SK-N-SH treated with all-trans-retinoic acid at 6 μM for 48 hours (cell line): ENCODE results near the gene PPP2R5D.
A peak's percentile ranks its signal among the peaks of the same experiment; 100 is the strongest.

Experiments
- ATAC-seq: fragments of 200-7000 bp; cut with Tn5 transposase; 3 replicates; pipeline ENCODE4 v1.9.1; 2020; ENCODE audit warnings: mild to moderate bottlenecking, moderate library complexity
- BACH2 ChIP-seq: fragments of 250-450 bp; sonication (Bioruptor Pico); IDR thresholded peaks from 2 replicates; pipeline ENCODE4 v1.9.0; 2021; ENCODE audit warnings: mild to moderate bottlenecking, borderline replicate concordance
- CSDC2 ChIP-seq: fragments of 250-450 bp; sonication (Bioruptor Pico); IDR thresholded peaks from 2 replicates; pipeline ENCODE4 v1.5.0; 2020; ENCODE audit warnings: mild to moderate bottlenecking, moderate library complexity
- ESRRG ChIP-seq: fragments of 250-450 bp; sonication (Bioruptor Pico); IDR thresholded peaks from 2 replicates; pipeline ENCODE4 v1.6.1; 2021; ENCODE audit warnings: mild to moderate bottlenecking
- GLIS3 ChIP-seq: fragments of 250-450 bp; sonication (Bioruptor Pico); IDR thresholded peaks from 2 replicates; pipeline ENCODE4 v1.5.0; 2020; ENCODE audit warnings: mild to moderate bottlenecking, moderate library complexity
- ISL1 ChIP-seq: fragments of 250-450 bp; sonication (Bioruptor Pico); IDR thresholded peaks from 2 replicates; pipeline ENCODE4 v2.1.2; 2022; ENCODE audit warnings: mild to moderate bottlenecking, moderate library complexity
- PPARA ChIP-seq: fragments of 250-450 bp; sonication (Bioruptor Pico); IDR thresholded peaks from 2 replicates; pipeline ENCODE4 v1.5.0; 2020; ENCODE audit warnings: mild to moderate bottlenecking, borderline replicate concordance
- TCF4 ChIP-seq: fragments of 250-450 bp; sonication (Bioruptor Pico); IDR thresholded peaks from 2 replicates; pipeline ENCODE4 v1.8.0; 2021; ENCODE audit warnings: mild to moderate bottlenecking, moderate library complexity, borderline replicate concordance
- TOX ChIP-seq: fragments of 250-450 bp; sonication (Bioruptor Pico); IDR thresholded peaks from 2 replicates; pipeline ENCODE4 v1.8.0; 2021; ENCODE audit warnings: mild to moderate bottlenecking, moderate library complexity, borderline replicate concordance
- ZC3H10 ChIP-seq: fragments of 250-450 bp; sonication (Bioruptor Pico); IDR thresholded peaks from 2 replicates; pipeline ENCODE4 v1.5.1; 2021; ENCODE audit warnings: mild to moderate bottlenecking, moderate library complexity
- ZFP30 ChIP-seq: fragments of 450-650 bp; formaldehyde crosslinking; IDR thresholded peaks from 2 replicates; pipeline ENCODE4 v1.5.0; 2022; ENCODE audit warnings: mild to moderate bottlenecking, moderate library complexity
- ZNF565 ChIP-seq: fragments of 450-650 bp; formaldehyde crosslinking; conservative IDR thresholded peaks from 2 replicates; pipeline ENCODE4 v1.5.0; 2020; ENCODE audit warnings: low read depth, mild to moderate bottlenecking, moderate library complexity
- TF ChIP-seq, protein P1 (sequence below): fragments of 250-450 bp; sonication (Bioruptor Pico); IDR thresholded peaks from 2 replicates; pipeline ENCODE4 v1.5.1; 2021; ENCODE audit warnings: mild to moderate bottlenecking, moderate library complexity
- TF ChIP-seq, protein P2 (sequence below): fragments of 250-450 bp; sonication (Bioruptor Pico); IDR thresholded peaks from 2 replicates; pipeline ENCODE4 v1.5.1; 2020; ENCODE audit warnings: low read depth, mild to moderate bottlenecking, moderate library complexity
- TF ChIP-seq, protein P3 (sequence below): fragments of 250-450 bp; sonication (Bioruptor Pico); IDR thresholded peaks from 2 replicates; pipeline ENCODE4 v1.5.0; 2020; ENCODE audit warnings: mild to moderate bottlenecking, moderate library complexity
- TF ChIP-seq, protein P4 (sequence below): fragments of 250-450 bp; sonication (Bioruptor Pico); IDR thresholded peaks from 2 replicates; pipeline ENCODE4 v1.8.0; 2021; ENCODE audit warnings: low read depth, mild to moderate bottlenecking, moderate library complexity, borderline replicate concordance

Gene PPP2R5D

DNA sequence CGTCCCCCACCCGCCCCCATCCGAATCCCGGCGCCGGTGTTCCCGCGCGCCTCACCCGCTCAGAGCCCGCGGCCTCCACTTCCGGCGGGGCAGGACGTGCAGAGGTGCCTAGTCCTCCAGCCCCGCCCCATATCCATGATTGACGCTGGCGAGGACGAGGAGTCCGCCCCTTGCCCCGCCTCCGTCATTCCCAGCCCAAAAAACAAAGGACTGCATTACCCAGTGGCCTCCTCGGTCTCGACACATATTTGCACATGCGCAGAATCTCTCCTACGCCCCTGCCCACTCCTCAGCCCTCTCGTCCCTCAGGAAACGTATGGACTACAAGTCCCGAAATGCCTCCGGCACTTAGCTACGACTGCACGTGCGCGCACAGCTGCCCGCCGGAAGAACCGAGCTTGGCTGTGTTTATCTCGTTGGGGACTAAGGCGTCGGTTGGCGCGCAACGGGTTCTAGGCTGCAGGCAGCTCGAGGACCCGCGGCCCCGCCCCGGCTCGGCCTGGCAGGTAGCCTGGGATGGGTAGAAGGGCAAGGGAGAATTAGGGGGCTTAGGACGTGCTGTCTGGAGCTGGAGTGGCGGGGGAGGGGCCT, 29.6 kb downstream of the PPP2R5D start, which contains the start of the genes KLHDC3 and MEA1:
Gene KLHDC3 (plus strand): TSS at position 407 of the 591 bp plus-strand sequence. CDS start 2,944 bp downstream, outside the sequence.
Gene MEA1 (minus strand): TSS at position 104 of the 591 bp plus-strand sequence. CDS start 133 bp downstream, outside the sequence.
- peak; percentile 93 for ATAC-seq
- TF ChIP-seq ESRRG (CRISPR knock-in tag) = no peak
- TF ChIP-seq ISL1 (CRISPR knock-in tag) = no peak
- TF ChIP-seq GLIS3 (CRISPR knock-in tag) = no peak
- TF ChIP-seq ZNF565 = no peak
- TF ChIP-seq PPARA (CRISPR knock-in tag) = no peak

GRCh38 chr6:43014434-43014909, 30.1 kb downstream of the PPP2R5D start:
- peak; percentile 34 for ATAC-seq
- no peak for TF ChIP-seq BACH2
- TF ChIP-seq, protein P1, sequence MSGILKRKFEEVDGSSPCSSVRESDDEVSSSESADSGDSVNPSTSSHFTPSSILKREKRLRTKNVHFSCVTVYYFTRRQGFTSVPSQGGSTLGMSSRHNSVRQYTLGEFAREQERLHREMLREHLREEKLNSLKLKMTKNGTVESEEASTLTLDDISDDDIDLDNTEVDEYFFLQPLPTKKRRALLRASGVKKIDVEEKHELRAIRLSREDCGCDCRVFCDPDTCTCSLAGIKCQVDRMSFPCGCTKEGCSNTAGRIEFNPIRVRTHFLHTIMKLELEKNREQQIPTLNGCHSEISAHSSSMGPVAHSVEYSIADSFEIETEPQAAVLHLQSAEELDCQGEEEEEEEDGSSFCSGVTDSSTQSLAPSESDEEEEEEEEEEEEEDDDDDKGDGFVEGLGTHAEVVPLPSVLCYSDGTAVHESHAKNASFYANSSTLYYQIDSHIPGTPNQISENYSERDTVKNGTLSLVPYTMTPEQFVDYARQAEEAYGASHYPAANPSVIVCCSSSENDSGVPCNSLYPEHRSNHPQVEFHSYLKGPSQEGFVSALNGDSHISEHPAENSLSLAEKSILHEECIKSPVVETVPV (CRISPR knock-in tag) = no peak
- TF ChIP-seq TOX (CRISPR knock-in tag) = no peak
- no peak for TF ChIP-seq TCF4
- TF ChIP-seq, protein P2, sequence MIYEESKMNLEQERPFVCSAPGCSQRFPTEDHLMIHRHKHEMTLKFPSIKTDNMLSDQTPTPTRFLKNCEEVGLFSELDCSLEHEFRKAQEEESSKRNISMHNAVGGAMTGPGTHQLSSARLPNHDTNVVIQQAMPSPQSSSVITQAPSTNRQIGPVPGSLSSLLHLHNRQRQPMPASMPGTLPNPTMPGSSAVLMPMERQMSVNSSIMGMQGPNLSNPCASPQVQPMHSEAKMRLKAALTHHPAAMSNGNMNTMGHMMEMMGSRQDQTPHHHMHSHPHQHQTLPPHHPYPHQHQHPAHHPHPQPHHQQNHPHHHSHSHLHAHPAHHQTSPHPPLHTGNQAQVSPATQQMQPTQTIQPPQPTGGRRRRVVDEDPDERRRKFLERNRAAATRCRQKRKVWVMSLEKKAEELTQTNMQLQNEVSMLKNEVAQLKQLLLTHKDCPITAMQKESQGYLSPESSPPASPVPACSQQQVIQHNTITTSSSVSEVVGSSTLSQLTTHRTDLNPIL (CRISPR knock-in tag) = no peak
- no peak for TF ChIP-seq ZC3H10 (CRISPR knock-in tag)
- TF ChIP-seq, protein P3, sequence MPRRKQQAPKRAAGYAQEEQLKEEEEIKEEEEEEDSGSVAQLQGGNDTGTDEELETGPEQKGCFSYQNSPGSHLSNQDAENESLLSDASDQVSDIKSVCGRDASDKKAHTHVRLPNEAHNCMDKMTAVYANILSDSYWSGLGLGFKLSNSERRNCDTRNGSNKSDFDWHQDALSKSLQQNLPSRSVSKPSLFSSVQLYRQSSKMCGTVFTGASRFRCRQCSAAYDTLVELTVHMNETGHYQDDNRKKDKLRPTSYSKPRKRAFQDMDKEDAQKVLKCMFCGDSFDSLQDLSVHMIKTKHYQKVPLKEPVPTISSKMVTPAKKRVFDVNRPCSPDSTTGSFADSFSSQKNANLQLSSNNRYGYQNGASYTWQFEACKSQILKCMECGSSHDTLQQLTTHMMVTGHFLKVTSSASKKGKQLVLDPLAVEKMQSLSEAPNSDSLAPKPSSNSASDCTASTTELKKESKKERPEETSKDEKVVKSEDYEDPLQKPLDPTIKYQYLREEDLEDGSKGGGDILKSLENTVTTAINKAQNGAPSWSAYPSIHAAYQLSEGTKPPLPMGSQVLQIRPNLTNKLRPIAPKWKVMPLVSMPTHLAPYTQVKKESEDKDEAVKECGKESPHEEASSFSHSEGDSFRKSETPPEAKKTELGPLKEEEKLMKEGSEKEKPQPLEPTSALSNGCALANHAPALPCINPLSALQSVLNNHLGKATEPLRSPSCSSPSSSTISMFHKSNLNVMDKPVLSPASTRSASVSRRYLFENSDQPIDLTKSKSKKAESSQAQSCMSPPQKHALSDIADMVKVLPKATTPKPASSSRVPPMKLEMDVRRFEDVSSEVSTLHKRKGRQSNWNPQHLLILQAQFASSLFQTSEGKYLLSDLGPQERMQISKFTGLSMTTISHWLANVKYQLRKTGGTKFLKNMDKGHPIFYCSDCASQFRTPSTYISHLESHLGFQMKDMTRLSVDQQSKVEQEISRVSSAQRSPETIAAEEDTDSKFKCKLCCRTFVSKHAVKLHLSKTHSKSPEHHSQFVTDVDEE (CRISPR knock-in tag) = no peak
- no peak for TF ChIP-seq ZFP30
- TF ChIP-seq, protein P4, sequence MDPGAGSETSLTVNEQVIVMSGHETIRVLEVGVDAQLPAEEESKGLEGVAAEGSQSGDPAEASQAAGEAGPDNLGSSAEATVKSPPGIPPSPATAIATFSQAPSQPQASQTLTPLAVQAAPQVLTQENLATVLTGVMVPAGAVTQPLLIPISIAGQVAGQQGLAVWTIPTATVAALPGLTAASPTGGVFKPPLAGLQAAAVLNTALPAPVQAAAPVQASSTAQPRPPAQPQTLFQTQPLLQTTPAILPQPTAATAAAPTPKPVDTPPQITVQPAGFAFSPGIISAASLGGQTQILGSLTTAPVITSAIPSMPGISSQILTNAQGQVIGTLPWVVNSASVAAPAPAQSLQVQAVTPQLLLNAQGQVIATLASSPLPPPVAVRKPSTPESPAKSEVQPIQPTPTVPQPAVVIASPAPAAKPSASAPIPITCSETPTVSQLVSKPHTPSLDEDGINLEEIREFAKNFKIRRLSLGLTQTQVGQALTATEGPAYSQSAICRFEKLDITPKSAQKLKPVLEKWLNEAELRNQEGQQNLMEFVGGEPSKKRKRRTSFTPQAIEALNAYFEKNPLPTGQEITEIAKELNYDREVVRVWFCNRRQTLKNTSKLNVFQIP (CRISPR knock-in tag) = no peak

- no peak for ATAC-seq
Observed at GRCh38 chr6:43016176-43016942, 32.0 kb downstream of the PPP2R5D start.

More at GRCh38 chr6:43016176-43016942, 32.0 kb downstream of the PPP2R5D start:
- TF ChIP-seq, protein P3 (CRISPR knock-in tag) = no peak
- TF ChIP-seq CSDC2 (CRISPR knock-in tag) = no peak
